ENCODE data around the gene MCAT. TPM values are rescaled to one million over a fixed set of nuclear protein-coding genes. Genes with fewer than 3 reads are reported as not detected.

The MCAT gene
- total RNA-seq, 4 donors from 2014 or later: 15.8 to 21.7 (median 19.2) TPM

DNA sequence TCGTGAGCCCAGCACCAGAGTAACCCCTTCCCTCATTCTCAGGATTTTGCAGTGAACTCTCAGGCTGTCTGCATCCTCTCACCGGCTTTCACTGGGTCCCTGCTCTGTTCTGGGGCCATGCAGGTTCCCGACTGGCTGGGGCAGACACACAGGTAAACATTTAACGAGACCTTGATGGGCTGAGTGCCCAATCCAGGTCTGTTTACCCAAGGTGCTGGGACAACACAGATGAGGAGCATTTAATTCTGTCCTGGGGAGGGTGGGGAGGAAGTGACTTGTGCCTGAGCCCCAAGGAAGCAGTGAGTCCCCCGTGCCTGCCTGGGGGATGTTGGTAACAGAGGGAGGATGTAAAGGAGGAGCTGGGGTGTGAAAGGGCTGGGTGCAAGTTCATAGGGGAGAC is 28.2 kb downstream of the MCAT start:
- Histone ChIP-seq H3K9me3 (no peaks in the 10 kb centered on the region), H3K27ac (no peak overlapping the region), H3K4me3 (no peak overlapping the region), H3K27me3 (peaks cover 78% of the 10 kb centered on the region), H3K4me1 (peaks cover 2 to 19% (median 15%) of the 10 kb centered on the region in 3 donors), H3K36me3 (no peaks in the 10 kb centered on the region)
- WGBS, 2 donors (ENCODE audit: low coverage in 1 of 2): 29 to 42% methylated on average over 1 to 4 of the region's 5 CpGs
- ATAC-seq: no peak
- TF ChIP-seq EP300 (IDR thresholded peaks at IDR 0.05) (no peak), POLR2AphosphoS5 (IDR thresholded peaks at IDR 0.05) (no peak), POLR2A (IDR thresholded peaks at IDR 0.05) (no peak)
- TF ChIP-seq, protein P1, sequence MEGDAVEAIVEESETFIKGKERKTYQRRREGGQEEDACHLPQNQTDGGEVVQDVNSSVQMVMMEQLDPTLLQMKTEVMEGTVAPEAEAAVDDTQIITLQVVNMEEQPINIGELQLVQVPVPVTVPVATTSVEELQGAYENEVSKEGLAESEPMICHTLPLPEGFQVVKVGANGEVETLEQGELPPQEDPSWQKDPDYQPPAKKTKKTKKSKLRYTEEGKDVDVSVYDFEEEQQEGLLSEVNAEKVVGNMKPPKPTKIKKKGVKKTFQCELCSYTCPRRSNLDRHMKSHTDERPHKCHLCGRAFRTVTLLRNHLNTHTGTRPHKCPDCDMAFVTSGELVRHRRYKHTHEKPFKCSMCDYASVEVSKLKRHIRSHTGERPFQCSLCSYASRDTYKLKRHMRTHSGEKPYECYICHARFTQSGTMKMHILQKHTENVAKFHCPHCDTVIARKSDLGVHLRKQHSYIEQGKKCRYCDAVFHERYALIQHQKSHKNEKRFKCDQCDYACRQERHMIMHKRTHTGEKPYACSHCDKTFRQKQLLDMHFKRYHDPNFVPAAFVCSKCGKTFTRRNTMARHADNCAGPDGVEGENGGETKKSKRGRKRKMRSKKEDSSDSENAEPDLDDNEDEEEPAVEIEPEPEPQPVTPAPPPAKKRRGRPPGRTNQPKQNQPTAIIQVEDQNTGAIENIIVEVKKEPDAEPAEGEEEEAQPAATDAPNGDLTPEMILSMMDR (IDR thresholded peaks at IDR 0.05): no peak

DNA sequence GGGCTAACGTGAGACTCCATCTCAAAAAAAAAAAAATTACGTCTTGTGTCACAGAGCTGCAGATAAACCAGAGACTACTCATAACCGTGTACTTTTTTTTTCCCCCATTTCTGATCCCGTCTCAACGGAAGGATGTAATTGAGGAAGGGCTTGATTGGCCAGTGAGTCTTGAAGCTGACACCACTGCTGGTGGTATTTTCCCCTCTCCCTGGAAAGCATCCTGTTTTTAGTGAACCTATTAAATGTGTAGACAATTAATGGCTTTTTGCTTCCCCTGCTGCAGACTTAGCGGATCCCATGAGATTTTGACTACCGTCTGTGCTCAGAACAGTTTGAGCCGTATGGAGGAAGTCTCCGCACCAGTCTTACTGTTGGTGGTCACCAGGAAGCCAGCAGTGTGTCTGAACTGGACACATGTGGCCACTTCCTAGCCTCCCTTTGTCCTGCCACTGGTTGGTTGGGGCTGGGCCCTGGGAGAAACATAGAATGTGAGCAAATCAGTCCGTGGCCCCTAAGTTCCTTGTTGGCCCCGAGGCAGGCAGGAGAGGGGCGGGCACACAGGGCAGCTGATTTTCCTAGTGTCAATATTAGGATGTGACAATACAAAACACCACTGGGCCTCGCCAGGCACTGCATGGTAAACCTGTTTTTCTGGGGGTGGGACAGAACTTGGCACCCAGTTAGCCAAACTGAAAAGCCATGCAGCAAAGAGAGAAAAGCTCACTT is 29.5 kb downstream of the MCAT start:
- Histone ChIP-seq H3K4me1 (peaks cover 2 to 23% (median 16%) of the 10 kb centered on the region in 3 donors), H3K27ac (no peak overlapping the region), H3K4me3 (no peak overlapping the region), H3K36me3 (no peaks in the 10 kb centered on the region), H3K9me3 (no peaks in the 10 kb centered on the region), H3K27me3 (peaks cover 82% of the 10 kb centered on the region)
- ATAC-seq: no peak
- whole genome bisulfite sequencing, 2 donors (ENCODE audit: low coverage in 1 of 2): 61 to 63% methylated on average over 8 to 11 of the region's 13 CpGs
- no peak for TF ChIP-seq POLR2A (IDR thresholded peaks at IDR 0.05)
- TF ChIP-seq POLR2AphosphoS5 (IDR thresholded peaks at IDR 0.05): no peak
- TF ChIP-seq, protein P1 (IDR thresholded peaks at IDR 0.05): no peak
- TF ChIP-seq EP300 (IDR thresholded peaks at IDR 0.05): no peak

DNA sequence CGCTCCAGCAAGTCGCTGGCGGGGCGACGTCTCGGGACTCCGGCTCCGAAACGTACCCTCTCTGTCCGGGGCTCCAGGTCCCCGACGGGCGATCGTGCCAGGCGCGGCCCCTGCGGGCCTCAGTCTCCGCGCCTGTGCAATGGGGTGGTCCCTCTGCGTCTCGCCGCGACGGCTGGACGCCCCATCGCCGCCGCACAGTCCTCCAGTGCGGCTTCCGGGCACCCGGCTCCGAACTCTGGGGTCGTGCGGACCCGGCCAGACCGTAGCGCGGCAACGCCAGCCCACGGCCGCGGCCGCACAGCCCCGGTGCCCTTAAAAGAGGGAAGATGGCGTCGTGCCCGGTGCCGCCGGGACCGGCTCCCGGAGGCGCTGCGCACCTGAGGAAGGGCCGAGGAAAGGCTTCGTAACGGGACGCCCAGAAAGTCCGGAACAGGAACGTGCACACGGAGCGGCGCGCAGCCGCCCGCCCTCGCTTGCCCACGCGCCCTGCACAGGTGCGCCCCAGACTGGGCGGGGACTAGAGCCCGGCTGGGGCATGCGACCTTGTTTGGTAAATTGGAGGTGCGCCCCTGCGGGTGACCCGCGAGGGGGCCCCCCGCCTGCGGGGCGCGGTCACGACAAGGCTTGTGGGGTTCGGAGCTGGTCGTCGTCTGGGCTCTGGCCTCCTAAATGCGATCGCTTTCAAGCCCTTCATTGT is 32.1 kb downstream of the MCAT start:
- peaks cover 69% of the 10 kb centered on the region for H3K27me3 ChIP-seq
- H3K27ac ChIP-seq: peak overlapping the region in 1 of 4 donors; percentile 19
- peak; percentile 40 for ATAC-seq
- TF ChIP-seq, protein P1 (IDR thresholded peaks at IDR 0.05): no peak
- no peaks in the 10 kb centered on the region for H3K9me3 ChIP-seq
- peak overlapping the region; percentile 26 to 58 for H3K4me3 ChIP-seq
- no CpG with 5 or more reads among the region's 86 CpGs for WGBS, 2 donors (ENCODE audit: low coverage in 1 of 2)
- H3K36me3 ChIP-seq: no peaks in the 10 kb centered on the region
- peaks cover 2 to 23% (median 16%) of the 10 kb centered on the region in 3 donors for H3K4me1 ChIP-seq

DNA sequence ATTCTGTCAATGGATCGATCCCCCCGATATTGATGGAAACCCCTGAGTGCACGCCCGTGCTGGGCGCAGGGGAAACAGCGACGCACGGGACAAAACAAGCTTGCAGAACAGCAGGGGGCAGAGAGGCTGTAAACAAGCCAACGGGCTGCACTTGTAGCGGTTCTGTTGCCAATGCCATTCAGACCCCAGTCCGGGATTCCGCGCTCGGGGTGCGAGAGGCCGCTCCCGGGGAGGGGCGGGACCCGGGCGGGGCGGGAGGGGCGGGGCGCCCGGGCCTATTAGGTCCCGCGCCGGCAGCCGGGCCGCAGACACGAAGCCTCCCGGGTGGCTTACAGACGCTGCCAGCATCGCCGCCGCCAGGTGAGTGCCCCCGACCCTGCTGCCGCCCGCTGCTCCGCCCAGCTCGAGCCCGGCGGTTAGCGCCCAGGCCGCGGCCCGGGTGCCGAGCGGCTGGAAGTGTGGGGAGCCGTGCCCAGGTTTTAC is 32.7 kb downstream of the MCAT start, which contains the start of gene BIK:
TSS of gene BIK (plus strand) at position 307 of the 483 bp plus-strand sequence. CDS start 13,273 bp downstream, outside the sequence.
- Histone ChIP-seq H3K27ac (peak within 1 kb of the TSS in 1 of 4 donors; percentile 19), H3K9me3 (no peaks in the 10 kb centered on the region), H3K4me3 (peak within 1 kb of the TSS; percentile 26 to 58), H3K36me3 (no peaks in the 10 kb centered on the region), H3K27me3 (peaks cover 63% of the 10 kb centered on the region), H3K4me1 (peaks cover 2 to 23% (median 16%) of the 10 kb centered on the region in 3 donors)
- no peak for TF ChIP-seq POLR2AphosphoS5 (IDR thresholded peaks at IDR 0.05)
- TF ChIP-seq, protein P1 (IDR thresholded peaks at IDR 0.05): peak in 2 of 4 experiments; percentile 6 to 28
- peak; percentile 51 for ATAC-seq
- no CpG with 5 or more reads among the region's 49 CpGs for WGBS, 2 donors (ENCODE audit: low coverage in 1 of 2)

Measured in gastroesophageal sphincter (tissue), 4 donors.